H1 (cell line): ENCODE results near the gene TNIP3. TPM values are rescaled to one million over a fixed set of nuclear protein-coding genes. Genes with fewer than 3 reads are reported as not detected.
A peak's percentile ranks its signal among the peaks of the same experiment; 100 is the strongest.

ENCODE experiments used
- EP300 ChIP-seq, 2 experiments: IDR thresholded peaks; 1 replicate in 1 of 2; 2 replicates in 1 of 2; pipeline ENCODE4 v1.6.1; 2011 to 2012; ENCODE audit warnings: low read depth in 2 of 2, low read length in 2 of 2, mild to moderate bottlenecking in 2 of 2, borderline replicate concordance in 1 of 2, inconsistent platforms in 1 of 2, moderate library complexity in 1 of 2
- JUN ChIP-seq: IDR thresholded peaks from 2 replicates; pipeline ENCODE4 v1.6.1; 2011; ENCODE audit warnings: low read depth, mild to moderate bottlenecking, improper control_type of control experiment, low read length
- SP1 ChIP-seq: IDR thresholded peaks from 2 replicates; pipeline ENCODE4 v1.6.1; 2011; ENCODE audit warnings: low read depth, low read length
- polyA plus RNA-seq, 7 experiments: library from polyadenylated mRNA; depleted of rRNA in 3 of 7; stranded (reverse) in 5 of 7; unstranded in 2 of 7; fragments of >200 nt in 5 of 7; fragments of 200-250 nt in 2 of 7; gene quantifications; 1 replicate in 5 of 7; 2 replicates in 1 of 7; 4 replicates in 1 of 7; pipeline versions ENCODE4 v1.2.1 to v1.2.3, GENCODE V29; 2011 to 2013; ENCODE audit warnings: missing spikeins in 2 of 7, mixed read lengths in 2 of 7
- total RNA-seq: library from RNA; stranded (reverse); fragmentation: NEBNext Ultra II Directional; extraction: Animal tissue kit (Norgen Biotek cat#: 25700); gene quantifications from 2 replicates; pipeline ENCODE4 v1.2.1, GENCODE V29; 2021
- TF ChIP-seq, protein P1 (sequence below): fragments of 300-600 bp; sonication (generic); IDR thresholded peaks from 2 replicates; pipeline ENCODE4 v1.7.1; 2012; ENCODE audit warnings: low read length, moderate library complexity, mild to moderate bottlenecking, inconsistent platforms; ENCODE audit not compliant: insufficient replicate concordance
- TF ChIP-seq, protein P2 (sequence below): IDR thresholded peaks from 2 replicates; pipeline ENCODE4 v1.6.1; 2012; ENCODE audit warnings: inconsistent platforms
- TF ChIP-seq, protein P3 (sequence below): IDR thresholded peaks from 2 replicates; pipeline ENCODE4 v1.6.1; 2011; ENCODE audit warnings: low read length, improper control_type of control experiment

The TNIP3 gene
- total and polyA plus RNA-seq, 2 of the 8 experiments (the other 6 are each of a cell fraction or from before 2014, with no cell fraction given) = not detected

DNA sequence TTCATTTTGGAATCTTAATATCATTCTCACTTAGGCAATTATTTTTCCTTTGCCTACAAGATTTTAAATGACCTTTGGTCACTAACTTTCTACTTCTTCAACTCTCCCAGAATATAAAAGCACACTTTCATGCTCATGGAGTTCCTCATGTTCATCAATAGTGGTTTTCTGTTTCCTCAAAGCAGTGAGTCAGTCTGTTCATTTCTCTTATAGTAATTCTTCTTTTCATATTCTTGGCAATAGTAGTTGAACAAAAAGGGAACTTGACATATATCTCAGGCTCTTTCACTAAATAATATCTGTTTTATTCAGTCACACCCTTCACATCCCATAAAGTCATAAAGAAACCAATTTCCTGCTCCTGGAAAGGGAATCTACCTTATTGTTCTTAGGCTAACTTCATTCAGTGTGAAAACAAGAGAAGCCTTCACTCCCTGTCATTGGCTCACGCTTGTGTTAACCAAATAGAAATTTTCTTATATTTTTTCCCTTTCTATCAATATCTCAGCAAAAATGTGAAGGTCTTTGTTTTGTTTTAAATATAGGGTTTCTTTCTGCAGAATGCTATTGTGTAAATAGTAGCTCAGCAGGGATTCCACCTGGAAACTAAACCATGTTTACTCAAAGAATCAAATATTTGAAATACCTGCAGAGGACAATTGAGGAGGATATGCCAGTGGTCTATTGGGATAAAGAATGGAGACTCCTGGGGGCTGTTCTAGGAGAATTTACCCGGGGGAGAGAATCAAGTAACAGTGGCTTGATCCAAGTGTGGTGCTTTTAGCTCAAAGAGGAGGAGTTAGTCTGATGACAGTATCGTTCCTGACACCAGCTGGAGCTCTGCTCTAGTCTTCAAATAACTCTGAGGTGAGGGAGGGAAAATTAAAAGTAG lies 13.4 kb upstream of the TNIP3 start (continued):
- 0 out of 3 replicates have a peak, but pooled peaks of 1 of the 2 experiments have one; percentile 22 for TF ChIP-seq EP300 (IDR thresholded peaks at IDR 0.05; ENCODE audit: borderline replicate concordance in 1 of 2, low read depth in 2 of 2, low read length in 2 of 2)
- no peak for TF ChIP-seq JUN
- TF ChIP-seq SP1 = 0 out of 2 replicates have a peak, but pooled peaks have one; percentile 46
- TF ChIP-seq, protein P1, sequence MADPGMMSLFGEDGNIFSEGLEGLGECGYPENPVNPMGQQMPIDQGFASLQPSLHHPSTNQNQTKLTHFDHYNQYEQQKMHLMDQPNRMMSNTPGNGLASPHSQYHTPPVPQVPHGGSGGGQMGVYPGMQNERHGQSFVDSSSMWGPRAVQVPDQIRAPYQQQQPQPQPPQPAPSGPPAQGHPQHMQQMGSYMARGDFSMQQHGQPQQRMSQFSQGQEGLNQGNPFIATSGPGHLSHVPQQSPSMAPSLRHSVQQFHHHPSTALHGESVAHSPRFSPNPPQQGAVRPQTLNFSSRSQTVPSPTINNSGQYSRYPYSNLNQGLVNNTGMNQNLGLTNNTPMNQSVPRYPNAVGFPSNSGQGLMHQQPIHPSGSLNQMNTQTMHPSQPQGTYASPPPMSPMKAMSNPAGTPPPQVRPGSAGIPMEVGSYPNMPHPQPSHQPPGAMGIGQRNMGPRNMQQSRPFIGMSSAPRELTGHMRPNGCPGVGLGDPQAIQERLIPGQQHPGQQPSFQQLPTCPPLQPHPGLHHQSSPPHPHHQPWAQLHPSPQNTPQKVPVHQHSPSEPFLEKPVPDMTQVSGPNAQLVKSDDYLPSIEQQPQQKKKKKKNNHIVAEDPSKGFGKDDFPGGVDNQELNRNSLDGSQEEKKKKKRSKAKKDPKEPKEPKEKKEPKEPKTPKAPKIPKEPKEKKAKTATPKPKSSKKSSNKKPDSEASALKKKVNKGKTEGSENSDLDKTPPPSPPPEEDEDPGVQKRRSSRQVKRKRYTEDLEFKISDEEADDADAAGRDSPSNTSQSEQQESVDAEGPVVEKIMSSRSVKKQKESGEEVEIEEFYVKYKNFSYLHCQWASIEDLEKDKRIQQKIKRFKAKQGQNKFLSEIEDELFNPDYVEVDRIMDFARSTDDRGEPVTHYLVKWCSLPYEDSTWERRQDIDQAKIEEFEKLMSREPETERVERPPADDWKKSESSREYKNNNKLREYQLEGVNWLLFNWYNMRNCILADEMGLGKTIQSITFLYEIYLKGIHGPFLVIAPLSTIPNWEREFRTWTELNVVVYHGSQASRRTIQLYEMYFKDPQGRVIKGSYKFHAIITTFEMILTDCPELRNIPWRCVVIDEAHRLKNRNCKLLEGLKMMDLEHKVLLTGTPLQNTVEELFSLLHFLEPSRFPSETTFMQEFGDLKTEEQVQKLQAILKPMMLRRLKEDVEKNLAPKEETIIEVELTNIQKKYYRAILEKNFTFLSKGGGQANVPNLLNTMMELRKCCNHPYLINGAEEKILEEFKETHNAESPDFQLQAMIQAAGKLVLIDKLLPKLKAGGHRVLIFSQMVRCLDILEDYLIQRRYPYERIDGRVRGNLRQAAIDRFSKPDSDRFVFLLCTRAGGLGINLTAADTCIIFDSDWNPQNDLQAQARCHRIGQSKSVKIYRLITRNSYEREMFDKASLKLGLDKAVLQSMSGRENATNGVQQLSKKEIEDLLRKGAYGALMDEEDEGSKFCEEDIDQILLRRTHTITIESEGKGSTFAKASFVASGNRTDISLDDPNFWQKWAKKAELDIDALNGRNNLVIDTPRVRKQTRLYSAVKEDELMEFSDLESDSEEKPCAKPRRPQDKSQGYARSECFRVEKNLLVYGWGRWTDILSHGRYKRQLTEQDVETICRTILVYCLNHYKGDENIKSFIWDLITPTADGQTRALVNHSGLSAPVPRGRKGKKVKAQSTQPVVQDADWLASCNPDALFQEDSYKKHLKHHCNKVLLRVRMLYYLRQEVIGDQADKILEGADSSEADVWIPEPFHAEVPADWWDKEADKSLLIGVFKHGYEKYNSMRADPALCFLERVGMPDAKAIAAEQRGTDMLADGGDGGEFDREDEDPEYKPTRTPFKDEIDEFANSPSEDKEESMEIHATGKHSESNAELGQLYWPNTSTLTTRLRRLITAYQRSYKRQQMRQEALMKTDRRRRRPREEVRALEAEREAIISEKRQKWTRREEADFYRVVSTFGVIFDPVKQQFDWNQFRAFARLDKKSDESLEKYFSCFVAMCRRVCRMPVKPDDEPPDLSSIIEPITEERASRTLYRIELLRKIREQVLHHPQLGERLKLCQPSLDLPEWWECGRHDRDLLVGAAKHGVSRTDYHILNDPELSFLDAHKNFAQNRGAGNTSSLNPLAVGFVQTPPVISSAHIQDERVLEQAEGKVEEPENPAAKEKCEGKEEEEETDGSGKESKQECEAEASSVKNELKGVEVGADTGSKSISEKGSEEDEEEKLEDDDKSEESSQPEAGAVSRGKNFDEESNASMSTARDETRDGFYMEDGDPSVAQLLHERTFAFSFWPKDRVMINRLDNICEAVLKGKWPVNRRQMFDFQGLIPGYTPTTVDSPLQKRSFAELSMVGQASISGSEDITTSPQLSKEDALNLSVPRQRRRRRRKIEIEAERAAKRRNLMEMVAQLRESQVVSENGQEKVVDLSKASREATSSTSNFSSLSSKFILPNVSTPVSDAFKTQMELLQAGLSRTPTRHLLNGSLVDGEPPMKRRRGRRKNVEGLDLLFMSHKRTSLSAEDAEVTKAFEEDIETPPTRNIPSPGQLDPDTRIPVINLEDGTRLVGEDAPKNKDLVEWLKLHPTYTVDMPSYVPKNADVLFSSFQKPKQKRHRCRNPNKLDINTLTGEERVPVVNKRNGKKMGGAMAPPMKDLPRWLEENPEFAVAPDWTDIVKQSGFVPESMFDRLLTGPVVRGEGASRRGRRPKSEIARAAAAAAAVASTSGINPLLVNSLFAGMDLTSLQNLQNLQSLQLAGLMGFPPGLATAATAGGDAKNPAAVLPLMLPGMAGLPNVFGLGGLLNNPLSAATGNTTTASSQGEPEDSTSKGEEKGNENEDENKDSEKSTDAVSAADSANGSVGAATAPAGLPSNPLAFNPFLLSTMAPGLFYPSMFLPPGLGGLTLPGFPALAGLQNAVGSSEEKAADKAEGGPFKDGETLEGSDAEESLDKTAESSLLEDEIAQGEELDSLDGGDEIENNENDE = peak; percentile 50
- TF ChIP-seq, protein P2, sequence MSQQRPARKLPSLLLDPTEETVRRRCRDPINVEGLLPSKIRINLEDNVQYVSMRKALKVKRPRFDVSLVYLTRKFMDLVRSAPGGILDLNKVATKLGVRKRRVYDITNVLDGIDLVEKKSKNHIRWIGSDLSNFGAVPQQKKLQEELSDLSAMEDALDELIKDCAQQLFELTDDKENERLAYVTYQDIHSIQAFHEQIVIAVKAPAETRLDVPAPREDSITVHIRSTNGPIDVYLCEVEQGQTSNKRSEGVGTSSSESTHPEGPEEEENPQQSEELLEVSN = no peak
- TF ChIP-seq, protein P3, sequence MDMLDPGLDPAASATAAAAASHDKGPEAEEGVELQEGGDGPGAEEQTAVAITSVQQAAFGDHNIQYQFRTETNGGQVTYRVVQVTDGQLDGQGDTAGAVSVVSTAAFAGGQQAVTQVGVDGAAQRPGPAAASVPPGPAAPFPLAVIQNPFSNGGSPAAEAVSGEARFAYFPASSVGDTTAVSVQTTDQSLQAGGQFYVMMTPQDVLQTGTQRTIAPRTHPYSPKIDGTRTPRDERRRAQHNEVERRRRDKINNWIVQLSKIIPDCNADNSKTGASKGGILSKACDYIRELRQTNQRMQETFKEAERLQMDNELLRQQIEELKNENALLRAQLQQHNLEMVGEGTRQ = no peak
